ENCODE data around the gene SNX32.
A peak's percentile ranks its signal among the peaks of the same experiment; 100 is the strongest.

The SNX32 gene

DNA sequence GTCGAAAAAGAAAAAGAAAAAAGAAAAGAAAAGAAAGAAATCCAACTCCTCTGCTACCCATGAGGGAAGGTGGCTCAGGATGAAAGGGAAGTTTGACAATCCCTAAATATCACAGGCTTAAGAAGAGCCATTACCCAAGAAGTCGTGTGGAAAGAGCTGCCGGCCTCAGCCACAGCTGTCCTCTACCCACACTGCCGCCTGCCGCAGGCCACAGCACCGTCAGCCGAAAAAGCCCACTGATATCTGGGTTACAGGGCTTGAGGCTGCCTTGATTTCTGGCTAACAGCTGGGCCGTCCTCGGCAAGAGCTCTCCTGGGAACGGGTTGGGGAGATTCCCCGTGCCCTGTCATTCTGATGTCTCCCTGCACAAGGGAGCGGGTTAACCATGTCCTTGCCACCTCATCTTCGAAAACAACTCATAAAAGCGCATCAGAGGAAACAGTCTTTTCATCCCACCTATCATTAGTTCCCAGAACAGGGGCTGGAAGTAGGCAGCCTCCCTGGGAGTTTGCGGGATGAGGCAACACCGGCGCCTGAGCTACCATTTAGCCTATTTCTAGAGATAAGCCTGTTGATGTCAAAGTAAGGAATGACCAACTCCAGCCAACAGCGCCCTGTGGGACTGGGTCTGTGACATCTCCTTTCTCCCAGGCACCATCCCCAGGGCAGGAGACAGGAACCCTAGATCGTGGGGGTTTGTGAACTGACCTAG is 21.8 kb upstream of the SNX32 start:
- H3K9ac ChIP-seq, result no peak overlapping the region
- TF ChIP-seq, protein P1, sequence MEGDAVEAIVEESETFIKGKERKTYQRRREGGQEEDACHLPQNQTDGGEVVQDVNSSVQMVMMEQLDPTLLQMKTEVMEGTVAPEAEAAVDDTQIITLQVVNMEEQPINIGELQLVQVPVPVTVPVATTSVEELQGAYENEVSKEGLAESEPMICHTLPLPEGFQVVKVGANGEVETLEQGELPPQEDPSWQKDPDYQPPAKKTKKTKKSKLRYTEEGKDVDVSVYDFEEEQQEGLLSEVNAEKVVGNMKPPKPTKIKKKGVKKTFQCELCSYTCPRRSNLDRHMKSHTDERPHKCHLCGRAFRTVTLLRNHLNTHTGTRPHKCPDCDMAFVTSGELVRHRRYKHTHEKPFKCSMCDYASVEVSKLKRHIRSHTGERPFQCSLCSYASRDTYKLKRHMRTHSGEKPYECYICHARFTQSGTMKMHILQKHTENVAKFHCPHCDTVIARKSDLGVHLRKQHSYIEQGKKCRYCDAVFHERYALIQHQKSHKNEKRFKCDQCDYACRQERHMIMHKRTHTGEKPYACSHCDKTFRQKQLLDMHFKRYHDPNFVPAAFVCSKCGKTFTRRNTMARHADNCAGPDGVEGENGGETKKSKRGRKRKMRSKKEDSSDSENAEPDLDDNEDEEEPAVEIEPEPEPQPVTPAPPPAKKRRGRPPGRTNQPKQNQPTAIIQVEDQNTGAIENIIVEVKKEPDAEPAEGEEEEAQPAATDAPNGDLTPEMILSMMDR (IDR thresholded peaks at IDR 0.05), result no peak
- no peaks in the 10 kb centered on the region for H3K36me3 ChIP-seq (ENCODE audit: control insufficient read depth, insufficient read depth, low read length)
- H3K4me3 ChIP-seq (ENCODE audit: low read depth, low read length), result no peak overlapping the region
- H2AFZ ChIP-seq, result no peak overlapping the region
- H3K9me3 ChIP-seq (ENCODE audit: control insufficient read depth, low read length), result no peaks in the 10 kb centered on the region
- no peak overlapping the region for H3K4me2 ChIP-seq (ENCODE audit: low read length)
- H3K27ac ChIP-seq, result no peak overlapping the region
- H3K27me3 ChIP-seq (ENCODE audit: control insufficient read depth, insufficient read depth, low read length), result no peaks in the 10 kb centered on the region
- no peaks in the 10 kb centered on the region for H3K4me1 ChIP-seq
- H3K79me2 ChIP-seq, result no peaks in the 10 kb centered on the region

GRCh38 chr11:65814131-65814985 is 19.4 kb upstream of the SNX32 start:
- Histone ChIP-seq H3K4me3 (ENCODE audit: low read depth, low read length) (no peak overlapping the region), H3K27ac (no peak overlapping the region), H3K79me2 (no peaks in the 10 kb centered on the region), H3K27me3 (ENCODE audit: control insufficient read depth, insufficient read depth, low read length) (no peaks in the 10 kb centered on the region), H3K4me1 (peaks cover 5% of the 10 kb centered on the region), H3K9ac (no peak overlapping the region), H3K9me3 (ENCODE audit: control insufficient read depth, low read length) (no peaks in the 10 kb centered on the region), H3K36me3 (ENCODE audit: control insufficient read depth, insufficient read depth, low read length) (no peaks in the 10 kb centered on the region), H2AFZ (no peak overlapping the region), H3K4me2 (ENCODE audit: low read length) (peak overlapping the region; percentile 34)
- TF ChIP-seq, protein P1 (IDR thresholded peaks at IDR 0.05), result no peak

GRCh38 chr11:65814986-65815565 is 18.7 kb upstream of the SNX32 start:
- H3K36me3 ChIP-seq (ENCODE audit: control insufficient read depth, insufficient read depth, low read length), result no peaks in the 10 kb centered on the region
- no peak overlapping the region for H3K27ac ChIP-seq
- no peak overlapping the region for H2AFZ ChIP-seq
- H3K4me1 ChIP-seq, result peaks cover 5% of the 10 kb centered on the region
- H3K9me3 ChIP-seq (ENCODE audit: control insufficient read depth, low read length), result no peaks in the 10 kb centered on the region
- H3K9ac ChIP-seq, result no peak overlapping the region
- TF ChIP-seq, protein P1 (IDR thresholded peaks at IDR 0.05), result no peak
- H3K4me2 ChIP-seq (ENCODE audit: low read length), result peak overlapping the region; percentile 38
- H3K27me3 ChIP-seq (ENCODE audit: control insufficient read depth, insufficient read depth, low read length), result no peaks in the 10 kb centered on the region
- no peaks in the 10 kb centered on the region for H3K79me2 ChIP-seq
- H3K4me3 ChIP-seq (ENCODE audit: low read depth, low read length), result no peak overlapping the region

- TF ChIP-seq, protein P1 (IDR thresholded peaks at IDR 0.05), result no peak
- Histone ChIP-seq H3K27ac (no peak overlapping the region), H3K9ac (no peak overlapping the region), H3K4me2 (ENCODE audit: low read length) (no peak overlapping the region), H3K9me3 (ENCODE audit: control insufficient read depth, low read length) (no peaks in the 10 kb centered on the region), H2AFZ (no peak overlapping the region), H3K27me3 (ENCODE audit: control insufficient read depth, insufficient read depth, low read length) (no peaks in the 10 kb centered on the region), H3K79me2 (no peaks in the 10 kb centered on the region), H3K36me3 (ENCODE audit: control insufficient read depth, insufficient read depth, low read length) (no peaks in the 10 kb centered on the region), H3K4me3 (ENCODE audit: low read depth, low read length) (no peak overlapping the region), H3K4me1 (peaks cover 5% of the 10 kb centered on the region)
These were observed 17.1 kb upstream of the SNX32 start for GRCh38 chr11:65816696-65817095.
